K562 (cell line): ENCODE results near the gene MATCAP1. TPM values are rescaled to one million over a fixed set of nuclear protein-coding genes. Genes with fewer than 3 reads are reported as not detected.

Experiments
- ATF6 ChIP-seq: sonication (generic); formaldehyde crosslinking; IDR thresholded peaks from 2 replicates; pipeline ENCODE4 v1.4.0; 2020; ENCODE audit warnings: mild to moderate bottlenecking, missing genetic modification reagents
- FOXJ2 ChIP-seq: fragments of 200-800 bp; sonication (Bioruptor generic); IDR thresholded peaks from 2 replicates; pipeline ENCODE4 v1.6.1; 2016; ENCODE audit warnings: missing genetic modification characterization, missing compliant biosample characterization
- GTF2A2 ChIP-seq: IDR thresholded peaks from 2 replicates; pipeline ENCODE4 v1.6.1; 2016; ENCODE audit warnings: mild to moderate bottlenecking, missing genetic modification characterization, missing compliant biosample characterization
- GTF3C2 ChIP-seq: IDR thresholded peaks from 3 replicates; pipeline ENCODE4 v1.6.1; 2011; ENCODE audit warnings: borderline replicate concordance, mild to moderate bottlenecking, moderate library complexity; ENCODE audit not compliant: insufficient read length; ENCODE audit errors: extremely low read depth
- HDAC6 ChIP-seq: IDR thresholded peaks from 2 replicates; pipeline ENCODE4 v1.6.1; 2012; ENCODE audit warnings: low read depth, mild to moderate bottlenecking, control low read depth, inconsistent platforms, low read length, moderate library complexity
- HNRNPLL ChIP-seq: fragments of 200-400 bp; formaldehyde crosslinking; IDR thresholded peaks from 2 replicates; pipeline ENCODE4 v1.6.1; 2017; ENCODE audit warnings: low read length, low read depth, mild to moderate bottlenecking; ENCODE audit not compliant: poor library complexity, severe bottlenecking
- KLF10 ChIP-seq: fragments of 250-450 bp; sonication (Bioruptor Pico); IDR thresholded peaks from 2 replicates; pipeline ENCODE4 v1.6.1; 2021; ENCODE audit warnings: matching md5 sums
- PHTF2 ChIP-seq: fragments of 250-450 bp; sonication (Bioruptor Pico); IDR thresholded peaks from 2 replicates; pipeline ENCODE4 v1.5.0; 2021; ENCODE audit warnings: mild to moderate bottlenecking
- POLR2A ChIP-seq: fragments of 450-650 bp; conservative IDR thresholded peaks from 2 replicates; pipeline ENCODE4 v1.6.1; 2016
- TARDBP ChIP-seq: fragments of 450-650 bp; IDR thresholded peaks from 2 replicates; pipeline ENCODE4 v1.6.1; 2016
- TEAD2 ChIP-seq: fragments of 450-650 bp; IDR thresholded peaks from 2 replicates; pipeline ENCODE4 v1.6.1; 2016; ENCODE audit warnings: missing genetic modification characterization, control low read depth, missing compliant biosample characterization
- TFAM ChIP-seq: fragments of 250-450 bp; sonication (Bioruptor Pico); conservative IDR thresholded peaks from 2 replicates; pipeline ENCODE4 v1.5.0; 2021; ENCODE audit warnings: mild to moderate bottlenecking, moderate library complexity
- U2AF2 ChIP-seq: fragments of 200-400 bp; formaldehyde crosslinking; optimal IDR thresholded peaks from 2 replicates; pipeline ENCODE3; 2017; ENCODE audit warnings: low read depth, mild to moderate bottlenecking, low read length
- ZBTB11 ChIP-seq, 3 experiments: fragments of 200-800 bp in 1 of 3; fragments of 250-450 bp in 1 of 3; fragments of 450-650 bp in 1 of 3; sonication (Bioruptor Pico) in 1 of 3; sonication (Bioruptor generic) in 1 of 3; formaldehyde crosslinking in 1 of 3; IDR thresholded peaks; 2 replicates each; pipeline versions ENCODE4 v1.6.1 to v1.8.0; 2016 to 2022; ENCODE audit warnings: mild to moderate bottlenecking in 2 of 3, missing genetic modification characterization in 2 of 3, missing compliant biosample characterization in 1 of 3, moderate library complexity in 1 of 3
- ZNF174 ChIP-seq: fragments of 250-450 bp; sonication (Bioruptor Pico); IDR thresholded peaks from 2 replicates; pipeline ENCODE4 v1.4.0; 2020; ENCODE audit warnings: mild to moderate bottlenecking
- ZNF512 ChIP-seq: IDR thresholded peaks from 2 replicates; pipeline ENCODE4 v1.6.1; 2016; ENCODE audit warnings: missing genetic modification characterization, missing compliant biosample characterization
- polyA plus RNA-seq, 8 experiments: library from polyadenylated mRNA; depleted of rRNA in 4 of 8; stranded (reverse) in 5 of 8; unstranded in 3 of 8; fragments of >200 nt; fragmentation: Nextera tagmentation in 2 of 8; fragmentation: Illumina TruSeq in 1 of 8; extraction: Ambion mirVana in 2 of 8; extraction: Trizol in 1 of 8; gene quantifications; 2 replicates each; pipeline versions ENCODE4 v1.2.1 to v1.2.3, GENCODE V29; 2011 to 2014; ENCODE audit warnings: inconsistent platforms in 1 of 8, missing spikeins in 1 of 8
- total RNA-seq, 7 experiments: library from RNA; depleted of rRNA in 6 of 7; stranded (reverse); fragments of >200 nt in 6 of 7; fragmentation: Illumina TruSeq in 2 of 7; extraction: Trizol in 2 of 7; gene quantifications; 2 replicates each; pipeline versions ENCODE4 v1.2.1 to v1.2.3, GENCODE V29; 2011 to 2021; ENCODE audit warnings: low replicate concordance in 1 of 7

The MATCAP1 gene
- total and polyA plus RNA-seq, 9 of the 15 experiments (the other 6 are each of a cell fraction or from before 2014, with no cell fraction given), result 3.4 to 20.5 (median 10.3) TPM

GRCh38 chr16:67184995-67185650, 1.4 kb upstream of the MATCAP1 start (continued):
- TF ChIP-seq GTF3C2 (no peak), POLR2A (no peak), FOXJ2 (tag) (no peak), KLF10 (CRISPR knock-in tag) (no peak), GTF2A2 (tag) (no peak), HNRNPLL (no peak), ZNF174 (no peak), HDAC6 (no peak), PHTF2 (no peak), U2AF2 (no peak), TEAD2 (tag) (no peak), ATF6 (CRISPR knock-in tag) (peak; percentile 66; the same call in 1 of the 2 replicates), TARDBP (no peak), ZBTB11 (CRISPR knock-in tag; IDR thresholded peaks at IDR 0.05) (peak in 1 of 3 experiments; percentile 24; a peak in 1 of 6 replicates), ZNF512 (tag) (no peak), TFAM (CRISPR knock-in tag) (no peak)
